Smooth muscle cell (in vitro differentiated cells): ENCODE data around the gene GRM2. TPM values are rescaled to one million over a fixed set of nuclear protein-coding genes. Genes with fewer than 3 reads are reported as not detected.

Experiments
- DNase-seq: peaks from one replicate; lab custom pipeline; 2025; ENCODE audit not compliant: unreplicated experiment; lab: John Stamatoyannopoulos, UW
- H2AFZ ChIP-seq: fragments of 200-600 bp; sonication (generic); 2 replicates; pipeline ENCODE4 v1.6.0; 2016; ENCODE audit warnings: antibody characterized with exemption, low read depth, mild to moderate bottlenecking
- H3F3A ChIP-seq: fragments of 200-600 bp; sonication (generic); 2 replicates; pipeline ENCODE4 v1.6.0; 2017; ENCODE audit warnings: antibody characterized with exemption, low read depth
- H3K27ac ChIP-seq: fragments of 200-600 bp; sonication (generic); 2 replicates; pipeline ENCODE4 v1.5.1; 2016; ENCODE audit warnings: low read depth, mild to moderate bottlenecking
- H3K27me3 ChIP-seq: fragments of 200-600 bp; sonication (generic); 2 replicates; pipeline ENCODE4 v1.6.1; 2016; ENCODE audit warnings: low read depth, mild to moderate bottlenecking
- H3K36me3 ChIP-seq: fragments of 200-600 bp; sonication (generic); 2 replicates; pipeline ENCODE4 v1.5.1; 2016; ENCODE audit warnings: low read depth
- H3K4me1 ChIP-seq: fragments of 200-600 bp; sonication (generic); 2 replicates; pipeline ENCODE4 v1.5.1; 2016; ENCODE audit warnings: low read depth
- H3K4me2 ChIP-seq: fragments of 200-600 bp; sonication (generic); 2 replicates; pipeline ENCODE4 v1.6.0; 2016; ENCODE audit warnings: mild to moderate bottlenecking
- H3K4me3 ChIP-seq: fragments of 200-600 bp; sonication (generic); 2 replicates; pipeline ENCODE4 v1.5.1; 2016; ENCODE audit warnings: mild to moderate bottlenecking
- H3K79me2 ChIP-seq: fragments of 200-600 bp; sonication (generic); 2 replicates; pipeline ENCODE4 v1.6.0; 2016; ENCODE audit warnings: low read depth, mild to moderate bottlenecking
- H3K9ac ChIP-seq: fragments of 200-600 bp; sonication (generic); 2 replicates; pipeline ENCODE4 v1.6.0; 2016; ENCODE audit warnings: low read depth
- H3K9me3 ChIP-seq: fragments of 200-600 bp; sonication (generic); replicated peaks from 2 replicates; pipeline ENCODE4 v1.5.1; 2016; ENCODE audit warnings: low read depth
- H4K20me1 ChIP-seq: fragments of 200-600 bp; sonication (generic); 2 replicates; pipeline ENCODE4 v1.6.0; 2016; ENCODE audit warnings: low read depth
- WGBS: methylation state at CpG from one replicate; pipeline ENCODE4 v1.1.7; 2016; ENCODE audit warnings: low lambda C conversion rate; 5-methylcytosine and 5-hydroxymethylcytosine counted together
- polyA plus RNA-seq: library from polyadenylated mRNA; unstranded; fragments of >200 nt; fragmentation: Nextera tagmentation; extraction: Ambion mirVana; gene quantifications from 2 replicates; pipeline ENCODE4 v1.2.1, GENCODE V29; 2016
- total RNA-seq: library from RNA; depleted of rRNA; stranded (reverse); fragments of >200 nt; gene quantifications from 2 replicates; pipeline ENCODE4 v1.2.3, GENCODE V29; 2014
- TF ChIP-seq, protein P1 (sequence below): fragments of 200-600 bp; sonication (generic); IDR thresholded peaks from 2 replicates; pipeline ENCODE4 v1.5.1; 2017; ENCODE audit warnings: borderline replicate concordance, mild to moderate bottlenecking, antibody characterized with exemption; ENCODE audit not compliant: insufficient read depth, poor library complexity, severe bottlenecking

Gene GRM2
- total and polyA plus RNA-seq, 2 experiments from 2014 or later, result 0.63 to 0.65 TPM

DNA sequence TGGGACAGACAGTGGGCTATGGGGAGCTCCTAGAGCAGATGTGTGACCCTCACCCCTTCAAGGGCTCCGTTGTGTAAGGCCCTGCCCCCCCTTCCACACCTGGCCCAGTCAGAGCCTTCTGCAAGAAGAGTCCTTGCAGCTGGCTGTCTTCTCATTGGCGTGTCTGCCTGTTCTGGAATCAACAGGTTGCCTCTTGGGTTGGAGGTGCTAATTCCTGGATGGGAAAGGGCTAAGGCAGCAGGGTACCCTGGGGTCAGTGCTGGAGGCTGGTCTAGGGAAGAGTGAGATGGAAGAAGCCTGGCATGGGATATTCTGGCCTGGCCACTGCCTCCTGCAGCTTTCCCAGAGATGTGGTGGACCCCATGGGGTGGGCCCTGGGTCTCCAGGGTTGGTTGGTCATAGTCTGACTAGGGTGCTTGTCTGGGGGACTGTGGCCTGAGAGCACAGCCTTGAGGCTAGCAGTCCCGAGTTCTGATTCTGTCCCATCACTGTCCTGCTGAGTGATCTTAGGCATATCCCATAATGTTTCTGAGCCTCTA lies 30.7 kb upstream of the GRM2 start:
- 95% methylated on average over 3 of the region's 3 CpGs for WGBS
- no peak overlapping the region for H2AFZ ChIP-seq
- no peak overlapping the region for H3K9ac ChIP-seq
- no peak overlapping the region for H3K27ac ChIP-seq
- TF ChIP-seq, protein P1, sequence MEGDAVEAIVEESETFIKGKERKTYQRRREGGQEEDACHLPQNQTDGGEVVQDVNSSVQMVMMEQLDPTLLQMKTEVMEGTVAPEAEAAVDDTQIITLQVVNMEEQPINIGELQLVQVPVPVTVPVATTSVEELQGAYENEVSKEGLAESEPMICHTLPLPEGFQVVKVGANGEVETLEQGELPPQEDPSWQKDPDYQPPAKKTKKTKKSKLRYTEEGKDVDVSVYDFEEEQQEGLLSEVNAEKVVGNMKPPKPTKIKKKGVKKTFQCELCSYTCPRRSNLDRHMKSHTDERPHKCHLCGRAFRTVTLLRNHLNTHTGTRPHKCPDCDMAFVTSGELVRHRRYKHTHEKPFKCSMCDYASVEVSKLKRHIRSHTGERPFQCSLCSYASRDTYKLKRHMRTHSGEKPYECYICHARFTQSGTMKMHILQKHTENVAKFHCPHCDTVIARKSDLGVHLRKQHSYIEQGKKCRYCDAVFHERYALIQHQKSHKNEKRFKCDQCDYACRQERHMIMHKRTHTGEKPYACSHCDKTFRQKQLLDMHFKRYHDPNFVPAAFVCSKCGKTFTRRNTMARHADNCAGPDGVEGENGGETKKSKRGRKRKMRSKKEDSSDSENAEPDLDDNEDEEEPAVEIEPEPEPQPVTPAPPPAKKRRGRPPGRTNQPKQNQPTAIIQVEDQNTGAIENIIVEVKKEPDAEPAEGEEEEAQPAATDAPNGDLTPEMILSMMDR, result no peak
- H3K79me2 ChIP-seq, result no peaks in the 10 kb centered on the region
- H4K20me1 ChIP-seq, result peaks cover 17% of the 10 kb centered on the region
- H3K4me3 ChIP-seq, result no peak overlapping the region
- no peaks in the 10 kb centered on the region for H3K27me3 ChIP-seq
- no peak overlapping the region for H3K4me2 ChIP-seq
- no peaks in the 10 kb centered on the region for H3K36me3 ChIP-seq
- no peaks in the 10 kb centered on the region for H3K9me3 ChIP-seq
- no peaks in the 10 kb centered on the region for H3F3A ChIP-seq
- DNase-seq, result no peak
- no peaks in the 10 kb centered on the region for H3K4me1 ChIP-seq

DNA sequence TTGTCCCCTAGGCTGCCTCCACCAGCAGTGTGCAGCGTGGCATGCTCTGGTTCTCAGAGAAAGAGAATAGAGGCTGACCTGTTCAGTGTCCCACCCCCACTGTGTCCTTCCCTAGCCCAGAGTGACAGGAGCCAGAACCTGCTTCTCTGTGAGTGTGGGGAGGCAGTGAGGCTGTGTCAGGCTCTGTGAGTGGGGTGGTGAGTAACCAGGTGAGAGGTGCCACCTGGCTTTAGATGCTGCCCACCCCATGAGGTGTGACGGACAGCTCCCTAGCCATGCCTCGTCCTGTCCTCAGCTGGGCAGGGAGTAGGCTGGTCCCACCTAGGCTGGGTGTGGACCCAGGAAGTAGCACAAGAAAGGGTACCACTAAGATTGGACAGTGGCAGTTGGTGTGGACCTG lies 29.5 kb upstream of the GRM2 start:
- WGBS, result 98% methylated on average over 3 of the region's 3 CpGs
- no peak for DNase-seq

DNA sequence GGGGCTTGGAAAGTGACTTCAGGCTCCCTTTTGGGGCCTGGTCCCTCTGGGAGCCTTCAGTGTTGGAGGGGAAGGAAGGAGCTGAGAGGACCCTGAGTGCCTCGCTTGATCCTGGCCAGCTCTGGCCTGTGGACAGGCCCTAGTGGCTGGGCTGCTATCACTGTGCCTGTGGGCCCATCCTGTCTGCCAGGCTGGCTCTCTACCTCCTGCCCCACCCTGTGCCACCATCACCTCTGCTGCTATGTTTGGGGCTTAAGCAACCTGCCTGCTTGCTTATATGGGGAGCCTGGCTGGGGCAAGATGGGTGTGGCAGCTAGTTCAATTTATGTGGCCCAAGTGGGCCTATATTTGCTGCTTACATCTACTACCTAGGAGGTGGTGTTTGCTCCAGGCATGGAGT lies 28.7 kb upstream of the GRM2 start:
- Histone ChIP-seq H3F3A (no peaks in the 10 kb centered on the region), H3K36me3 (no peaks in the 10 kb centered on the region), H3K4me3 (no peak overlapping the region), H4K20me1 (peaks cover 25% of the 10 kb centered on the region), H3K4me1 (no peaks in the 10 kb centered on the region), H3K9ac (no peak overlapping the region), H3K9me3 (no peaks in the 10 kb centered on the region), H3K79me2 (no peaks in the 10 kb centered on the region), H2AFZ (no peak overlapping the region), H3K27me3 (no peaks in the 10 kb centered on the region), H3K27ac (no peak overlapping the region), H3K4me2 (no peak overlapping the region)
- DNase-seq, result no peak
- TF ChIP-seq, protein P1, result no peak
- WGBS, result 100% methylated on average over 1 of the region's 1 CpG

More for the DNA sequence above, 29.5 kb upstream of the GRM2 start:
- H4K20me1 ChIP-seq, result peaks cover 16% of the 10 kb centered on the region
- no peak overlapping the region for H3K9ac ChIP-seq
- no peaks in the 10 kb centered on the region for H3K36me3 ChIP-seq
- H3K27me3 ChIP-seq, result no peaks in the 10 kb centered on the region
- no peaks in the 10 kb centered on the region for H3K79me2 ChIP-seq
- H3K4me2 ChIP-seq, result no peak overlapping the region
- no peak overlapping the region for H3K4me3 ChIP-seq
- TF ChIP-seq, protein P1, result no peak
- no peaks in the 10 kb centered on the region for H3F3A ChIP-seq
- H3K9me3 ChIP-seq, result no peaks in the 10 kb centered on the region
- H3K27ac ChIP-seq, result no peak overlapping the region
- no peak overlapping the region for H2AFZ ChIP-seq
- no peaks in the 10 kb centered on the region for H3K4me1 ChIP-seq

DNA sequence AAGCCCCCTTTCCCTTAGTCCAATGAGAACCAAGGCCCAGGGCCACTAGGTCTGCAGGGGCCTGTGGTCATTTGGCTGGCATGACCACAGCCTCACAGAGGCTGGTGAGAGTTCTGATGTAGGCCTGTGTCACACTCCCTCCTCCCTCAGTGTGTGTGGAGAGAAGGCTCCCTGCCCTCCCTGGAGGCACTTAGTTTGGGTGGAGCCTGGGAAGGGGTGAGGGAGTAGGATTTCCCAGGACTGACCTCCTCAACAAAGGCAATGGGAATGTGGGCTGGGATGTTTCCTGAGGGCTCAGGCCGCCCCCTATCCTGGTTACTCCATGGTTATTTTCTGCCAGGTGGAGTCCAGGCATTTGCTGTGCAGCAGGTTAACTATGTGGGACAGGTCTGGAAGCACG lies 28.2 kb upstream of the GRM2 start:
- no peaks in the 10 kb centered on the region for H3K79me2 ChIP-seq
- no peaks in the 10 kb centered on the region for H3K9me3 ChIP-seq
- H3K27me3 ChIP-seq, result no peaks in the 10 kb centered on the region
- TF ChIP-seq, protein P1, result no peak
- no peak overlapping the region for H3K27ac ChIP-seq
- H2AFZ ChIP-seq, result no peak overlapping the region
- H3K4me3 ChIP-seq, result no peak overlapping the region
- H4K20me1 ChIP-seq, result peaks cover 29% of the 10 kb centered on the region
- H3K36me3 ChIP-seq, result no peaks in the 10 kb centered on the region
- H3K4me1 ChIP-seq, result no peaks in the 10 kb centered on the region
- no peak overlapping the region for H3K9ac ChIP-seq
- no peaks in the 10 kb centered on the region for H3F3A ChIP-seq
- no peak for DNase-seq
- 92% methylated on average over 2 of the region's 2 CpGs for WGBS
- no peak overlapping the region for H3K4me2 ChIP-seq
